ENCODE measurements around the gene DCP1B. TPM values are rescaled to one million over a fixed set of nuclear protein-coding genes. Genes with fewer than 3 reads are reported as not detected.

DCP1B gene
- total RNA-seq, 2 donors from 2014 or later, result 9.6 to 10.8 TPM

- intact Hi-C loops (cut with DNase I), result no loop called here
- Histone ChIP-seq H3K36me3 (no peaks in the 10 kb centered on the region), H3K4me3 (no peak overlapping the region), H3K4me1 (no peaks in the 10 kb centered on the region), H3K27me3 (no peaks in the 10 kb centered on the region), H3K9me3 (no peaks in the 10 kb centered on the region), H3K9ac (ENCODE audit: low read depth in 2 of 2, low read length in 2 of 2) (no peak overlapping the region), H3K27ac (no peak overlapping the region)
- DNase-seq, result peak; percentile 17
- no peak for TF ChIP-seq CTCF (IDR thresholded peaks at IDR 0.05)
Measured at GRCh38 chr12:1922075-1922709, 82.1 kb downstream of the DCP1B start.

DNA sequence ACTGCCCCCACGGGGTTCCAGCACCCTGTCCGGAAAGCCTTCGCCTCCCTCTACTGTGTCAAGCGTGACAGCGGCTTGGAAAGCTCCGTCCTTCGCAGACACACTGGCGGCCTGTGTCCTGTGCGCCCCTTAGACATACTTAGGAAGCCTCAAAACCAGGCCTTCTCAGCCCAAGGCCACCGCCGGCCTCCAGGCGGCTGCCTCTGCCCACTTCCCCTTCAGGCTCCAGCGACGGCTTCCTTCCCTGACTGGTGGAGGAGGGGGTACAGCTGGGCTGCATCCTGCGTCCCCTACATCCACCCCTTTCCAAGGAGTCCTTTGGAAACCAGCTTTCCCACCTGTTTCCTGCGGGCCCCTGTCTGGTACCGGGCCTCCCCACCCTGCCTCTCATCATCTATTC lies 83.3 kb downstream of the DCP1B start:
- Histone ChIP-seq H3K9me3 (no peaks in the 10 kb centered on the region), H3K4me3 (no peak overlapping the region), H3K36me3 (no peaks in the 10 kb centered on the region), H3K9ac (ENCODE audit: low read depth in 2 of 2, low read length in 2 of 2) (no peak overlapping the region), H3K4me1 (no peaks in the 10 kb centered on the region), H3K27me3 (no peaks in the 10 kb centered on the region), H3K27ac (no peak overlapping the region)
- no peak for TF ChIP-seq CTCF (IDR thresholded peaks at IDR 0.05)
- intact Hi-C loops (cut with DNase I), result no loop called here
- peak; percentile 24 for DNase-seq

DNA sequence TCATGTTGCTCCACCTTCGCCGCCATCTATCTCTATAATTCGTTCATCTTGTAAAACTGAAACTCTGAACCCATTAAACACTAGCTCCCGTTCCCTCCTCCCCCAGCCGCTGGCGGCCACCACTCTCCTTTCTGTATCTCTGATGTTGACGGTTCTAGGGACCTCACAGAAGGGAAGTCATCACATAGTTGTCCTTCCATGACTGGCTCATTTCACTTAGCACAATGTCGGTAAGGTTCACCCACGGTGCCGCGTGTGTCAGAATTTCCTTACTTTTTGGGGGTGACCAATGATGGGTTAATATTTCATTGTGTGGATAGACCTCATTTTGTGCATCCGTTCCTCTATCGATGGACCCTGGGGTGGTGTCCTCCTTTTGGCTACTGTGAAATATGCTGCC lies 83.8 kb downstream of the DCP1B start:
- Histone ChIP-seq H3K27ac (no peak overlapping the region), H3K4me3 (no peak overlapping the region), H3K27me3 (no peaks in the 10 kb centered on the region), H3K9ac (ENCODE audit: low read depth in 2 of 2, low read length in 2 of 2) (no peak overlapping the region), H3K36me3 (no peaks in the 10 kb centered on the region), H3K9me3 (no peaks in the 10 kb centered on the region), H3K4me1 (no peaks in the 10 kb centered on the region)
- DNase-seq, result peak; percentile 12
- TF ChIP-seq CTCF (IDR thresholded peaks at IDR 0.05), result no peak
- intact Hi-C loops (cut with DNase I), result no loop called here

GRCh38 chr12:1919763-1920162 lies 84.5 kb downstream of the DCP1B start:
- H3K9ac ChIP-seq (ENCODE audit: low read depth in 2 of 2, low read length in 2 of 2), result no peak overlapping the region
- no peaks in the 10 kb centered on the region for H3K36me3 ChIP-seq
- no peak for TF ChIP-seq CTCF (IDR thresholded peaks at IDR 0.05)
- no peak for DNase-seq
- H3K9me3 ChIP-seq, result no peaks in the 10 kb centered on the region
- intact Hi-C loops (cut with DNase I), result loop anchor here (5.0 kb wide), 1 partner anchor 97 kb away; the partner anchor contains the start of gene LRTM2
- H3K4me1 ChIP-seq, result no peaks in the 10 kb centered on the region
- no peak overlapping the region for H3K4me3 ChIP-seq
- no peaks in the 10 kb centered on the region for H3K27me3 ChIP-seq
- H3K27ac ChIP-seq, result no peak overlapping the region

DNA sequence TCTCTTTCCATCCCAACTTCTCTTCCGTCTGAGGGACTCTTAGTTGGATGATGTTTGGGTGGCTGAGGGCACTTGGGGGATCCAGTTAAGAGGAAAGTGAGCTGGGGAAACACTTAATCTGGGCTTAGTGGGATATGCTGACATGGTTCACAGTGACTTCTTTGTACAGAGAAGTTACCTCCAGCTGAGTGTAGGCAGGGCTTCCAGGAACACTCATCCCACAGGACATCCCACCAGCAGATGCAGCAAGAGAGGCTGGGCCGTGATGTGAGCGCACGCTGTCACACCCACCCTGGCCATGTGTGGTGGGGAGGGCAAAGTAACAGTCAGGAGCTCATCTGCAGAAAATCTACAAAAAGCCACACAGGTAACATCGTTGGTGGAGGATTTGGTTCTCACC lies 85.0 kb downstream of the DCP1B start:
- intact Hi-C loops (cut with DNase I), result loop anchor here (5.0 kb wide), 1 partner anchor 97 kb away; the partner anchor contains the start of gene LRTM2
- no peak overlapping the region for H3K27ac ChIP-seq
- no peaks in the 10 kb centered on the region for H3K36me3 ChIP-seq

More for the DNA sequence above, 85.0 kb downstream of the DCP1B start:
- Histone ChIP-seq H3K4me3 (no peak overlapping the region), H3K9ac (ENCODE audit: low read depth in 2 of 2, low read length in 2 of 2) (no peak overlapping the region), H3K4me1 (no peaks in the 10 kb centered on the region), H3K27me3 (no peaks in the 10 kb centered on the region), H3K9me3 (no peaks in the 10 kb centered on the region)
- TF ChIP-seq CTCF (IDR thresholded peaks at IDR 0.05), result no peak
- DNase-seq, result peak; percentile 14
